Spleen (tissue), 11 donors: ENCODE measurements around the gene HIGD2A. TPM values are rescaled to one million over a fixed set of nuclear protein-coding genes. Genes with fewer than 3 reads are reported as not detected.
A peak's percentile ranks its signal among the peaks of the same experiment; 100 is the strongest.

Experiments used
- DNase-seq: peaks from one replicate; pipeline ENCODE4 v3.0.0-alpha.2; 2020
- H3K27ac ChIP-seq, 8 donors: fragments of 200-600 bp; sonication (generic) in 7 of 8; 1 replicate in 4 of 8; 2 replicates in 4 of 8; pipeline versions ENCODE4 v1.5.0 to v1.8.0; 2016 to 2021; ENCODE audit warnings: inconsistent platforms in 4 of 8, mild to moderate bottlenecking in 4 of 8, moderate library complexity in 1 of 8
- H3K27me3 ChIP-seq, 7 donors: fragments of 200-600 bp; sonication (generic) in 6 of 7; replicated peaks in 1 of 7; 1 replicate in 4 of 7; 2 replicates in 3 of 7; pipeline versions ENCODE4 v1.5.0 to v1.8.0; 2016 to 2021; ENCODE audit warnings: inconsistent platforms in 3 of 7, mild to moderate bottlenecking in 1 of 7
- H3K36me3 ChIP-seq, 6 donors: fragments of 200-600 bp; sonication (generic) in 5 of 6; 1 replicate in 4 of 6; 2 replicates in 2 of 6; pipeline versions ENCODE4 v1.5.0 to v1.8.0; 2016 to 2021; ENCODE audit warnings: inconsistent platforms in 2 of 6
- H3K4me1 ChIP-seq, 6 donors: fragments of 200-600 bp; sonication (generic) in 5 of 6; 1 replicate in 3 of 6; 2 replicates in 3 of 6; pipeline versions ENCODE4 v1.5.0 to v1.8.0; 2016 to 2021; ENCODE audit warnings: inconsistent platforms in 3 of 6
- H3K4me3 ChIP-seq, 8 donors: fragments of 200-600 bp; sonication (generic) in 7 of 8; 1 replicate in 4 of 8; 2 replicates in 4 of 8; pipeline versions ENCODE4 v1.5.0 to v1.8.0; 2016 to 2021; ENCODE audit warnings: inconsistent platforms in 4 of 8, mild to moderate bottlenecking in 4 of 8, moderate library complexity in 2 of 8
- H3K9me3 ChIP-seq, 8 donors: fragments of 200-600 bp; sonication (generic) in 7 of 8; 1 replicate in 4 of 8; 2 replicates in 4 of 8; pipeline versions ENCODE4 v1.5.0 to v1.8.0; 2016 to 2021; ENCODE audit warnings: inconsistent platforms in 4 of 8
- POLR2A ChIP-seq, 3 donors: fragments of 450-650 bp; IDR thresholded peaks; one replicate each; pipeline ENCODE4 v1.5.1; 2017; ENCODE audit warnings: antibody characterized with exemption in 3 of 3, mild to moderate bottlenecking in 1 of 3
- POLR2AphosphoS5 ChIP-seq, 3 donors: sonication (generic); formaldehyde crosslinking; IDR thresholded peaks; one replicate each; pipeline ENCODE4 v1.5.1; 2017; ENCODE audit warnings: antibody characterized with exemption in 3 of 3
- WGBS, 5 donors: extraction: QIAGEN DNeasy Blood & Tissue Kit in 3 of 5; methylation state at CpG; one replicate each; pipeline versions ENCODE4 v1.1.5 to v1.1.7; 2013 to 2018; 5-methylcytosine and 5-hydroxymethylcytosine counted together
- intact Hi-C: fragments of 100-400 bp; cut with DNase I; formaldehyde crosslinking; loops from one replicate; pipeline ENCODE4 v1.15.0; 2023; ENCODE audit warnings: low total_unique reads
- polyA plus RNA-seq, 3 donors: library from polyadenylated mRNA; stranded (reverse); fragments of 200-250 nt; gene quantifications; one replicate each; pipeline ENCODE4 v1.2.1, GENCODE V29; 2013
- total RNA-seq, 7 donors: library from RNA; depleted of rRNA in 3 of 7; stranded (reverse); fragments of >200 nt in 3 of 7; fragmentation: NEBNext Ultra II Directional in 4 of 7; extraction: Animal tissue kit (Norgen Biotek cat#: 25700) in 4 of 7; gene quantifications; one replicate each; pipeline versions ENCODE4 v1.1.0 to v1.2.1, GENCODE V29; 2016 to 2021
- TF ChIP-seq, protein P1 (sequence below), 11 experiments: fragments of 200-600 bp in 7 of 11; fragments of 450-650 bp in 4 of 11; sonication (generic) in 4 of 11; IDR thresholded peaks in 8 of 11; conservative IDR thresholded peaks in 3 of 11; 1 replicate in 7 of 11; 2 replicates in 4 of 11; pipeline versions ENCODE4 v1.4.0 to v1.8.0; 2016 to 2021; ENCODE audit warnings: antibody characterized with exemption in 11 of 11, inconsistent platforms in 4 of 11, mild to moderate bottlenecking in 1 of 11
- donor health status: healthy with polysubstance abuse.
- donor health status: DM: no; HTN: no; CAD: no; lungs with moderate emphysema.
- donor health status: DM: no; HTN: no; CAD: no.
- donor health status: Bipolar disorder and iron deficiency.
- donor health status: healthy.
- donor health status: DM: no; HTN: no; CAD: no.
- donor health status: DM: yes; HTN: yes; CAD: no.

Gene HIGD2A
- total and polyA plus RNA-seq, 10 donors, result 89.3 to 276 (median 169) TPM

DNA sequence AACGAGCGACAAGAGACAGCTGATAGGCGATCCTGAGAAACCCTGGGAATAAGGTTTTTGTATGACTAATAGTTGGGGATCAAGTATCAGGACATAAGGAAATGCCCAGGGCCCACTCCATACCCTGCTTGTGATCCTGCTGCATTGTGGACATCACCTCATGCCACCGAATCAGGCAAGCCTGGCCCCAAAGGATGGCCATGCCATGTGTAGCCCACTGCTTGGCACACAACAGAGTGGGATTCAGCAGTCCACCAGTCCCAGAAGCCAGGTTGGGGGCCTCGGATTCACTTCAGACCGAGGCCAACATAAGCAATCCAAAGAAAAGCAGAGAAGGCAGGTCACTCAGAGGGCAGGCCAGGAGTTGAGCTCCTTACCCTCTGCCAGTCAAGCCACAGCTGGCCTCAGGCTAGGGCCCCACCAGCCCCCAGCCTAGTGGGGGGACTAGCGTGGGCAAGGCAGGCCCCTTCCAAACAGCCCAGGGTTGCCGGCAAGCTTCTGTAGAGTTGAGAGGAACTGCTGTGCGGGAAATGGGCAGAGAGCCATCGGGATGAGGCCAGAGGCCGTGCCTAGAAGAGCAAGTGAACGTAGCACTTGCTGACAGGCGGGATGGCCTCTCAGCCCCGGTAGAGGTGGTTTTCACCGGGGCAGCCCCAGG is 5.2 kb upstream of the HIGD2A start:
- intact Hi-C loops, result no loop called here
- Histone ChIP-seq H3K4me3 (no peak overlapping the region), H3K4me1 (peaks cover 7 to 27% (median 20%) of the 10 kb centered on the region in 6 donors), H3K27ac (no peak overlapping the region), H3K36me3 (peaks cover 0 to 69% (median 49%) of the 10 kb centered on the region in 6 donors), H3K27me3 (no peaks in the 10 kb centered on the region), H3K9me3 (no peaks in the 10 kb centered on the region)
- peak; percentile 49 for DNase-seq
- TF ChIP-seq POLR2A (IDR thresholded peaks at IDR 0.05) (no peak), POLR2AphosphoS5 (IDR thresholded peaks at IDR 0.05) (peak in 1 of 3 donors; percentile 54)
- 88 to 96% (median 93%) methylated on average over 13 to 15 of the region's 15 CpGs for WGBS, 5 donors

DNA sequence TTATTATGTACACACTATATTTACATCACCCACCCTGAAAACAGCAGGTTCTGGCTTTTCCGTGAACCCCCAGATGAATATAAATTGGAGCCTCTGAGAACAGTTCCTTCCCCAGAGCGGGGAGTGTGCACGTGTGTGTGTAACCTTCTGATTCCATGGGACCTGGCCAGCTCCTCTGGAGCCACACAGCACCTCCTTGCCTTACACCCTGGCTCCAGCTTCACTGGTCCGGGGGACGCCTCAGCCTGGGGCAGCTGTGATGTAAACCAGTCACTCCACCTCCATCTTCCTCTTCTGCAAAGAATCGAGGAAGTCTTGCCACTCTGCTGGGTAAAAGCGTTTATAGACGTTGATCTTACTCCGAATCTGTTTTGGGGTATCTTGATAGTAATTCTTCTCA is 4.6 kb upstream of the HIGD2A start:
- DNase-seq, result peak; percentile 58
- Histone ChIP-seq H3K27ac (no peak overlapping the region), H3K4me1 (peaks cover 7 to 27% (median 20%) of the 10 kb centered on the region in 6 donors), H3K4me3 (no peak overlapping the region), H3K9me3 (no peaks in the 10 kb centered on the region), H3K27me3 (no peaks in the 10 kb centered on the region), H3K36me3 (peaks cover 0 to 67% (median 49%) of the 10 kb centered on the region in 6 donors)
- WGBS, 5 donors, result 70 to 87% (median 74%) methylated on average over 9 of the region's 9 CpGs
- TF ChIP-seq, protein P1, sequence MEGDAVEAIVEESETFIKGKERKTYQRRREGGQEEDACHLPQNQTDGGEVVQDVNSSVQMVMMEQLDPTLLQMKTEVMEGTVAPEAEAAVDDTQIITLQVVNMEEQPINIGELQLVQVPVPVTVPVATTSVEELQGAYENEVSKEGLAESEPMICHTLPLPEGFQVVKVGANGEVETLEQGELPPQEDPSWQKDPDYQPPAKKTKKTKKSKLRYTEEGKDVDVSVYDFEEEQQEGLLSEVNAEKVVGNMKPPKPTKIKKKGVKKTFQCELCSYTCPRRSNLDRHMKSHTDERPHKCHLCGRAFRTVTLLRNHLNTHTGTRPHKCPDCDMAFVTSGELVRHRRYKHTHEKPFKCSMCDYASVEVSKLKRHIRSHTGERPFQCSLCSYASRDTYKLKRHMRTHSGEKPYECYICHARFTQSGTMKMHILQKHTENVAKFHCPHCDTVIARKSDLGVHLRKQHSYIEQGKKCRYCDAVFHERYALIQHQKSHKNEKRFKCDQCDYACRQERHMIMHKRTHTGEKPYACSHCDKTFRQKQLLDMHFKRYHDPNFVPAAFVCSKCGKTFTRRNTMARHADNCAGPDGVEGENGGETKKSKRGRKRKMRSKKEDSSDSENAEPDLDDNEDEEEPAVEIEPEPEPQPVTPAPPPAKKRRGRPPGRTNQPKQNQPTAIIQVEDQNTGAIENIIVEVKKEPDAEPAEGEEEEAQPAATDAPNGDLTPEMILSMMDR (IDR thresholded peaks at IDR 0.05 in 8 of 11, conservative IDR thresholded peaks at IDR 0.05 in 3 of 11), result no peak
- no peak for TF ChIP-seq POLR2A (IDR thresholded peaks at IDR 0.05)
- no peak for TF ChIP-seq POLR2AphosphoS5 (IDR thresholded peaks at IDR 0.05)
- intact Hi-C loops, result no loop called here

DNA sequence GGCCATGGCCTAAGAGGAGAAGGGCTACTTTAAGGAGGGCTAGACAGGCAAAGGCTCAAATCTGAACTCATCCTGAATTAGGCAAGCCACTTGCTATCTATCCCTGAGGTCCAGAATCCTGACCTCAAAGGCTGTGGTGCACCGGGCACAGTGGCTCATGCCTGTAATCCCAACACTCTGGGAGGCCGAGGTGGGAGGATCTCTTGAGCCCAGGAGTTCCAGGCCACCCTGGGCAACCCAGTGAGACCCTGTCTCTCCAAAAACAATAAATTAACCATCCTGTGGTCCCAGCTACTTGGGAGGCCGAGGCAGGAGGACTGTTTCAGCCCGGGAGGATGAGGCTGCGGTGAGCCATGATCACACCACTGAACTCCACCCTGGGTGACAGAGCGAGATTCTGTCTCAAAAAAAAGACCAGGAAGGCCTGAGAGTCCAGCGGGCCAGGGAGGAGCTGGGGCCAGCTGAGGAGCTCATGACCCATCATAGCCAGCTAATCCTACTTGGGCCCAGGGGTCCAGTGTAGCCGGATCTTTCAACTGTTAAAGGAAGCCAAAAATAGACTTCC is 4.1 kb upstream of the HIGD2A start:
- peak; percentile 51 for DNase-seq
- Histone ChIP-seq H3K4me3 (no peak overlapping the region), H3K4me1 (peaks cover 7 to 30% (median 22%) of the 10 kb centered on the region in 6 donors), H3K27me3 (no peaks in the 10 kb centered on the region), H3K9me3 (no peaks in the 10 kb centered on the region), H3K27ac (no peak overlapping the region), H3K36me3 (peaks cover 0 to 65% (median 49%) of the 10 kb centered on the region in 6 donors)
- 93 to 97% (median 93%) methylated on average over 8 of the region's 8 CpGs for WGBS, 5 donors
- no peak for TF ChIP-seq POLR2AphosphoS5 (IDR thresholded peaks at IDR 0.05)
- TF ChIP-seq, protein P1 (IDR thresholded peaks at IDR 0.05 in 8 of 11, conservative IDR thresholded peaks at IDR 0.05 in 3 of 11), result no peak
- TF ChIP-seq POLR2A (IDR thresholded peaks at IDR 0.05), result no peak
- intact Hi-C loops, result no loop called here

DNA sequence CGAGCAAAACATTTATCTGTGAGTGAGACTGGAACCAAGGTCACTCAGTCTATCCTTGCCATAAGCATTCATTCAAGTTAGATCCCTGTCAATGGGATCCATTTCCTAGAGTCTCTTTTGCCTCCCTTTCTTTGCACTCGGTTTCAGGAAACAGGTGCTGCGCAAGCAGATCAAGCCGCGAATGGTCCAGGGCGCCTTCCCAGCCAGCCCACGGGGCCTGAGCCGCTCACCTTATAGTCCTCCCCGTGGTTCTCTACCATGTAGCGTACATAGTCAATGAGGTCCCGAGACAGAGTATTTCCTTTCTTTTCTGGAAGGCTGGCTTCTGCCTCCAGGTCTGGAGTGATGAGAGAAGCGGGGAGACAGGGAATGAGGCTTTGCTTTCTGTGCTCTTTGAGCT is 3.6 kb upstream of the HIGD2A start:
- Histone ChIP-seq H3K27me3 (no peaks in the 10 kb centered on the region), H3K27ac (no peak overlapping the region), H3K9me3 (no peaks in the 10 kb centered on the region), H3K4me3 (no peak overlapping the region), H3K4me1 (peaks cover 12 to 36% (median 28%) of the 10 kb centered on the region in 6 donors), H3K36me3 (peaks cover 0 to 65% (median 49%) of the 10 kb centered on the region in 6 donors)
- 84 to 93% (median 92%) methylated on average over 12 of the region's 12 CpGs for WGBS, 5 donors
- intact Hi-C loops, result no loop called here
- TF ChIP-seq POLR2A (IDR thresholded peaks at IDR 0.05), result no peak
- TF ChIP-seq, protein P1 (IDR thresholded peaks at IDR 0.05 in 8 of 11, conservative IDR thresholded peaks at IDR 0.05 in 3 of 11), result no peak
- TF ChIP-seq POLR2AphosphoS5 (IDR thresholded peaks at IDR 0.05), result no peak
- peak; percentile 45 for DNase-seq
